HEK293 (cell line): Measurements from ENCODE around the gene UBE2D2.

Experiments used
- CTCF ChIA-PET: fragments of 350-600 bp; formaldehyde crosslinking; extraction: SDS; loops from one replicate; lab custom pipeline; 2021; ENCODE audit warnings: antibody characterized with exemption; lab: Yijun Ruan, JAX
- POLR2A ChIA-PET: fragments of 300-600 bp; formaldehyde crosslinking; extraction: SDS; loops from one replicate; lab custom pipeline; 2020; ENCODE audit warnings: antibody characterized with exemption, inconsistent platforms; lab: Yijun Ruan, JAX
- H3K27ac ChIP-seq: fragments of 200-500 bp; sonication (Bioruptor generic); 2 replicates; pipeline ENCODE4 v1.5.1; 2014; ENCODE audit warnings: low read depth, low read length, control low read depth, inconsistent platforms; ENCODE audit errors: extremely low read depth
- H3K36me3 ChIP-seq, 2 experiments: fragments of 200-500 bp in 1 of 2; sonication (Bioruptor generic) in 1 of 2; 1 replicate in 1 of 2; 2 replicates in 1 of 2; pipeline ENCODE4 v1.5.1; 2014 to 2017; ENCODE audit warnings: inconsistent platforms in 2 of 2, low read length in 2 of 2; ENCODE audit not compliant: control insufficient read depth in 2 of 2, insufficient read depth in 1 of 2
- H3K4me1 ChIP-seq: fragments of 200-500 bp; sonication (Bioruptor generic); 2 replicates; pipeline ENCODE4 v1.5.1; 2014; ENCODE audit warnings: mild to moderate bottlenecking, low read length, inconsistent platforms; ENCODE audit not compliant: control insufficient read depth, insufficient read depth
- H3K4me3 ChIP-seq: 2 replicates; pipeline ENCODE4 v1.5.1; 2011; ENCODE audit warnings: low read depth, mild to moderate bottlenecking, control low read depth, low read length, moderate library complexity
- H3K9me3 ChIP-seq: fragments of 200-500 bp; sonication (Bioruptor generic); 2 replicates; pipeline ENCODE4 v1.5.1; 2014; ENCODE audit warnings: low read depth, low read length, inconsistent platforms; ENCODE audit not compliant: control insufficient read depth, insufficient read depth
- ATF2 ChIP-seq: fragments of 450-650 bp; formaldehyde crosslinking; IDR thresholded peaks from 2 replicates; pipeline ENCODE4 v1.5.1; 2016; ENCODE audit warnings: missing biosample characterization, missing genetic modification characterization, low read depth
- GLIS1 ChIP-seq: fragments of 450-650 bp; formaldehyde crosslinking; IDR thresholded peaks from 2 replicates; pipeline ENCODE4 v1.5.1; 2016; ENCODE audit warnings: missing biosample characterization, missing genetic modification characterization
- GLIS2 ChIP-seq: fragments of 450-650 bp; formaldehyde crosslinking; IDR thresholded peaks from 2 replicates; pipeline ENCODE4 v1.5.1; 2016; ENCODE audit warnings: missing biosample characterization, missing genetic modification characterization
- HIC1 ChIP-seq: fragments of 450-650 bp; formaldehyde crosslinking; IDR thresholded peaks from 2 replicates; pipeline ENCODE4 v1.5.1; 2016; ENCODE audit warnings: missing biosample characterization, missing genetic modification characterization
- SALL2 ChIP-seq: fragments of 450-650 bp; formaldehyde crosslinking; IDR thresholded peaks from 2 replicates; pipeline ENCODE4 v1.5.0; 2017; ENCODE audit warnings: missing biosample characterization, mild to moderate bottlenecking, missing genetic modification characterization, borderline replicate concordance
- ZBTB21 ChIP-seq: fragments of 450-650 bp; formaldehyde crosslinking; IDR thresholded peaks from 2 replicates; pipeline ENCODE4 v1.5.1; 2017; ENCODE audit warnings: missing biosample characterization, missing genetic modification characterization
- ZIC2 ChIP-seq: fragments of 450-650 bp; formaldehyde crosslinking; IDR thresholded peaks from 2 replicates; pipeline ENCODE4 v1.5.1; 2016; ENCODE audit warnings: missing biosample characterization, missing genetic modification characterization
- ZNF148 ChIP-seq: fragments of 450-650 bp; formaldehyde crosslinking; IDR thresholded peaks from 2 replicates; pipeline ENCODE4 v1.5.0; 2017; ENCODE audit warnings: missing biosample characterization, missing genetic modification characterization, borderline replicate concordance
- ZNF174 ChIP-seq: fragments of 450-650 bp; formaldehyde crosslinking; IDR thresholded peaks from 2 replicates; pipeline ENCODE4 v1.5.0; 2017; ENCODE audit warnings: missing biosample characterization, mild to moderate bottlenecking, missing genetic modification characterization
- ZNF433 ChIP-seq: fragments of 450-650 bp; formaldehyde crosslinking; IDR thresholded peaks from 2 replicates; pipeline ENCODE4 v1.5.1; 2016; ENCODE audit warnings: missing biosample characterization, missing genetic modification characterization, low read depth
- ZNF521 ChIP-seq: fragments of 450-650 bp; formaldehyde crosslinking; IDR thresholded peaks from 2 replicates; pipeline ENCODE4 v1.5.1; 2017; ENCODE audit warnings: missing biosample characterization, mild to moderate bottlenecking, missing genetic modification characterization
- ZNF629 ChIP-seq: fragments of 450-650 bp; formaldehyde crosslinking; IDR thresholded peaks from 2 replicates; pipeline ENCODE4 v1.5.1; 2017; ENCODE audit warnings: missing biosample characterization, missing genetic modification characterization
- ZXDB ChIP-seq: fragments of 450-650 bp; formaldehyde crosslinking; IDR thresholded peaks from 2 replicates; pipeline ENCODE4 v1.5.1; 2016; ENCODE audit warnings: missing biosample characterization, missing genetic modification characterization
- TF ChIP-seq, protein P1 (sequence below): fragments of 450-650 bp; formaldehyde crosslinking; IDR thresholded peaks from 2 replicates; pipeline ENCODE4 v1.5.1; 2016; ENCODE audit warnings: missing biosample characterization, missing genetic modification characterization

Gene UBE2D2

DNA sequence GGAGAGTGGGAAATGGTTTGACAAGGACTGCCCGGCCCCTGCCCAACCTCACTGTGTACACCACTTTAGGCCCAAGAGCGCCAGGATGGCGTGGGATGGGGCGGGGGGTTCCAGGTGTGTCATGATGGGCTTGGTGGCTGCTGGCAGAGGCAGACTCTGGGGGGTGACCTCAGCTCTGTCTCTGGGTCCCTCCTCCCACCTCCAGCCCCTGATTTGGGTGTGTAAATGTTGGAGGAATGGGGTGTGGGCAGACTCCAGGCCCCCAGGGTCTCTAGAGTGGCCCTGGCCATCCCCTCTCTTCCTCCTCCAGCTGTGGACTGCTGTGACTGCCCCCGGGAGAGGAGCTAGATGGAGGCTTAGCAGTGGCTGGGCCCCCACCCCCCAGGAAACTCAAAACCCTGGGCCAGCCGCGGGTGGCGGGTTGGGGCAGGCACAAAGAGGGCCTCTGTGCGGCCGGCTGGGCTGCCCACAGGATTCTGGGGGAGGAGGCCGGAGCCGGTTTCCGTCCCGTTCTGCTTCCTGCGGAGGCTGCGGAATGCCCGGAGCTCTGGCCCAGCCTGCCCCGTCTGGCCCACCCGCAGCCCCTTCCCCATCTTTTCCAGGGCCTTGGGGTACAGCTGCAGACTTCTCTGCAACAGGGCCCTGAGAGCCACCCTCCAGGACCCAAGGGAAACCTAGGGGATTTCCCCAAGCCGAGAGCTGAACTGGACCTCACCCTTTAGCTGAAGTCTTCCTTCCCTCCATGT, 110.1 kb downstream of the UBE2D2 start (continued):
- no peak for TF ChIP-seq ZNF148 (tag by site-specific recombination)

DNA sequence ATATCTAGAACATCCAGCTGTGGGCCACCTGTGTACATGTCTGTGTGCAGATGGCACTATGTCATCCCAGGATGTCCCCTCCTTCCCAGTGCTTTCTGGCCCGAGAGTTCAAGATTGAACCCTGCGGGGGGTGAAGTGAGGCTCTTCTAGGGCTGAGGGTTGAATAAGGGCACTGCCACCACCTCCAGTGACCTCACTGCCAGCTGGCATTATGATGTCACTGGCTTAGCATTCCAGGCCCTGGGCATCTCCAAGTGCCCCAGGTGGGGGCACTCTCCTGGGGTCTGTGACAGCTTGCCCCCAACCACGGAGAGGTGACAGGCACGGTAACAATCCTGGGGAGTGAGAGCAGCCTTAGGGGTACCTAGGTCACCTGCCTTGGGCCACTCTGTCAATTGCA, 114.1 kb downstream of the UBE2D2 start:
- no peaks in the 10 kb centered on the region for H3K4me1 ChIP-seq
- ChIA-PET CTCF (interaction anchor here (0.7 to 1.0 kb wide), 2 partner anchors 9 to 90 kb away, joined by 3 read pairs; no protein-coding TSS in a partner anchor), POLR2A (interaction anchor here (0.5 to 1.2 kb wide), 3 partner anchors 27 to 514 kb away, joined by 3 to 6 read pairs (median 3); partner anchors contain the start of gene CXXC5)
- peak; percentile 90 for TF ChIP-seq GLIS1 (tag by site-specific recombination)
- peak; percentile 78 for TF ChIP-seq ZNF629
- TF ChIP-seq HIC1 (tag by site-specific recombination), result 0 out of 2 replicates have a peak, but pooled peaks have one; percentile 17
- TF ChIP-seq SALL2, result no peak
- no peak for TF ChIP-seq ZNF174 (tag by site-specific recombination)
- no peak for TF ChIP-seq ZNF433 (tag by site-specific recombination)
- peak; percentile 40; the same call in 1 of the 2 replicates for TF ChIP-seq ZBTB21 (tag by site-specific recombination)
- no peak for TF ChIP-seq ZNF521
- 0 out of 2 replicates have a peak, but pooled peaks have one; percentile 12 for TF ChIP-seq ATF2 (tag by site-specific recombination)
- TF ChIP-seq, protein P1, sequence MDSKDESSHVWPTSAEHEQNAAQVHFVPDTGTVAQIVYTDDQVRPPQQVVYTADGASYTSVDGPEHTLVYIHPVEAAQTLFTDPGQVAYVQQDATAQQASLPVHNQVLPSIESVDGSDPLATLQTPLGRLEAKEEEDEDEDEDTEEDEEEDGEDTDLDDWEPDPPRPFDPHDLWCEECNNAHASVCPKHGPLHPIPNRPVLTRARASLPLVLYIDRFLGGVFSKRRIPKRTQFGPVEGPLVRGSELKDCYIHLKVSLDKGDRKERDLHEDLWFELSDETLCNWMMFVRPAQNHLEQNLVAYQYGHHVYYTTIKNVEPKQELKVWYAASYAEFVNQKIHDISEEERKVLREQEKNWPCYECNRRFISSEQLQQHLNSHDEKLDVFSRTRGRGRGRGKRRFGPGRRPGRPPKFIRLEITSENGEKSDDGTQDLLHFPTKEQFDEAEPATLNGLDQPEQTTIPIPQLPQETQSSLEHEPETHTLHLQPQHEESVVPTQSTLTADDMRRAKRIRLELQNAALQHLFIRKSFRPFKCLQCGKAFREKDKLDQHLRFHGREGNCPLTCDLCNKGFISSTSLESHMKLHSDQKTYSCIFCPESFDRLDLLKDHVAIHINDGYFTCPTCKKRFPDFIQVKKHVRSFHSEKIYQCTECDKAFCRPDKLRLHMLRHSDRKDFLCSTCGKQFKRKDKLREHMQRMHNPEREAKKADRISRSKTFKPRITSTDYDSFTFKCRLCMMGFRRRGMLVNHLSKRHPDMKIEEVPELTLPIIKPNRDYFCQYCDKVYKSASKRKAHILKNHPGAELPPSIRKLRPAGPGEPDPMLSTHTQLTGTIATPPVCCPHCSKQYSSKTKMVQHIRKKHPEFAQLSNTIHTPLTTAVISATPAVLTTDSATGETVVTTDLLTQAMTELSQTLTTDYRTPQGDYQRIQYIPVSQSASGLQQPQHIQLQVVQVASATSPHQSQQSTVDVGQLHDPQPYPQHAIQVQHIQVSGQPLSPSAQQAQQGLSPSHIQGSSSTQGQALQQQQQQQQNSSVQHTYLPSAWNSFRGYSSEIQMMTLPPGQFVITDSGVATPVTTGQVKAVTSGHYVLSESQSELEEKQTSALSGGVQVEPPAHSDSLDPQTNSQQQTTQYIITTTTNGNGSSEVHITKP, result 0 out of 2 replicates have a peak, but pooled peaks have one; percentile 13
- TF ChIP-seq ZIC2, result peak; percentile 67
- 0 out of 2 replicates have a peak, but pooled peaks have one; percentile 17 for TF ChIP-seq GLIS2
- TF ChIP-seq ZXDB (tag by site-specific recombination), result no peak
- TF ChIP-seq, all 188 proteins: peak for 8
- no peaks in the 10 kb centered on the region for H3K9me3 ChIP-seq
- no peak overlapping the region for H3K27ac ChIP-seq
- H3K36me3 ChIP-seq, result no peaks in the 10 kb centered on the region
- no peak overlapping the region for H3K4me3 ChIP-seq
